ENCODE results near the gene HSPD1.

The HSPD1 gene

GRCh38 chr2:197477797-197478196 is 21.8 kb downstream of the HSPD1 start:
- H3K27ac ChIP-seq, result no peak overlapping the region
- TF ChIP-seq ZFX (IDR thresholded peaks at IDR 0.05; ENCODE audit: borderline replicate concordance) (no peak), CTCF (IDR thresholded peaks at IDR 0.05) (no peak)

GRCh38 chr2:197472166-197472565 is 27.5 kb downstream of the HSPD1 start:
- no peak overlapping the region for H3K27ac ChIP-seq
- TF ChIP-seq CTCF (IDR thresholded peaks at IDR 0.05) (no peak), ZFX (IDR thresholded peaks at IDR 0.05; ENCODE audit: borderline replicate concordance) (no peak)

- H3K27ac ChIP-seq, result no peak overlapping the region
- TF ChIP-seq CTCF (IDR thresholded peaks at IDR 0.05), result no peak
Observed at GRCh38 chr2:197464175-197464574, 35.5 kb downstream of the HSPD1 start.

GRCh38 chr2:197461057-197461456 is 38.6 kb downstream of the HSPD1 start:
- no peak for TF ChIP-seq CTCF (IDR thresholded peaks at IDR 0.05)
- no peak for TF ChIP-seq ZFX (IDR thresholded peaks at IDR 0.05; ENCODE audit: borderline replicate concordance)

GRCh38 chr2:197460649-197461048 is 39.0 kb downstream of the HSPD1 start:
- TF ChIP-seq CTCF (IDR thresholded peaks at IDR 0.05) (no peak), ZFX (IDR thresholded peaks at IDR 0.05; ENCODE audit: borderline replicate concordance) (no peak)
- H3K27ac ChIP-seq, result peak overlapping the region; percentile 19; the same call in 1 of the 2 replicates

More at GRCh38 chr2:197461057-197461456, 38.6 kb downstream of the HSPD1 start:
- 0 out of 2 replicates have a peak overlapping the region, but pooled peaks have one; percentile 19 for H3K27ac ChIP-seq

- TF ChIP-seq CTCF (IDR thresholded peaks at IDR 0.05), result no peak
- TF ChIP-seq ZFX (IDR thresholded peaks at IDR 0.05; ENCODE audit: borderline replicate concordance), result no peak
- H3K27ac ChIP-seq, result no peak overlapping the region
Observed at GRCh38 chr2:197455428-197455827, 44.2 kb downstream of the HSPD1 start.

- peak overlapping the region; percentile 89; the same call in 1 of the 2 replicates for H3K27ac ChIP-seq
- no peak for TF ChIP-seq CTCF (IDR thresholded peaks at IDR 0.05)
- no peak for TF ChIP-seq ZFX (IDR thresholded peaks at IDR 0.05; ENCODE audit: borderline replicate concordance)
Observed at GRCh38 chr2:197454923-197455322, 44.7 kb downstream of the HSPD1 start.
